Astrocyte of the cerebellum (primary cell): Measurements from ENCODE around the gene P2RX2.

Source experiments
- DNase-seq: peaks from one replicate; pipeline ENCODE4 v3.0.0-alpha.2; 2011; ENCODE audit warnings: low read depth
- H3K4me3 ChIP-seq: 2 replicates; pipeline ENCODE4 v1.5.1; 2011; ENCODE audit warnings: mild to moderate bottlenecking, low read depth, low read length, moderate library complexity
- in situ Hi-C: cut with HindIII; loops from 2 replicates; pipeline ENCODE4 v1.10.0; 2017; ENCODE audit warnings: low sequenced_read_pairs
- TF ChIP-seq, protein P1 (sequence below): IDR thresholded peaks from 2 replicates; pipeline ENCODE4 v1.5.1; 2012; ENCODE audit warnings: low read length, low read depth, moderate library complexity, mild to moderate bottlenecking; ENCODE audit errors: missing control alignments

P2RX2 gene

GRCh38 chr12:132659146-132659545 is 40.6 kb downstream of the P2RX2 start:
- H3K4me3 ChIP-seq, result no peak overlapping the region
- TF ChIP-seq, protein P1, sequence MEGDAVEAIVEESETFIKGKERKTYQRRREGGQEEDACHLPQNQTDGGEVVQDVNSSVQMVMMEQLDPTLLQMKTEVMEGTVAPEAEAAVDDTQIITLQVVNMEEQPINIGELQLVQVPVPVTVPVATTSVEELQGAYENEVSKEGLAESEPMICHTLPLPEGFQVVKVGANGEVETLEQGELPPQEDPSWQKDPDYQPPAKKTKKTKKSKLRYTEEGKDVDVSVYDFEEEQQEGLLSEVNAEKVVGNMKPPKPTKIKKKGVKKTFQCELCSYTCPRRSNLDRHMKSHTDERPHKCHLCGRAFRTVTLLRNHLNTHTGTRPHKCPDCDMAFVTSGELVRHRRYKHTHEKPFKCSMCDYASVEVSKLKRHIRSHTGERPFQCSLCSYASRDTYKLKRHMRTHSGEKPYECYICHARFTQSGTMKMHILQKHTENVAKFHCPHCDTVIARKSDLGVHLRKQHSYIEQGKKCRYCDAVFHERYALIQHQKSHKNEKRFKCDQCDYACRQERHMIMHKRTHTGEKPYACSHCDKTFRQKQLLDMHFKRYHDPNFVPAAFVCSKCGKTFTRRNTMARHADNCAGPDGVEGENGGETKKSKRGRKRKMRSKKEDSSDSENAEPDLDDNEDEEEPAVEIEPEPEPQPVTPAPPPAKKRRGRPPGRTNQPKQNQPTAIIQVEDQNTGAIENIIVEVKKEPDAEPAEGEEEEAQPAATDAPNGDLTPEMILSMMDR, result no peak
- no peak for DNase-seq
- in situ Hi-C loops, result no loop called here

- TF ChIP-seq, protein P1, result no peak
- in situ Hi-C loops, result no loop called here
- no peak overlapping the region for H3K4me3 ChIP-seq
- DNase-seq, result no peak
Observed at GRCh38 chr12:132660052-132660451, 41.5 kb downstream of the P2RX2 start.

GRCh38 chr12:132660996-132661395 is 42.4 kb downstream of the P2RX2 start:
- TF ChIP-seq, protein P1, result no peak
- H3K4me3 ChIP-seq, result no peak overlapping the region
- in situ Hi-C loops, result no loop called here
- no peak for DNase-seq

DNA sequence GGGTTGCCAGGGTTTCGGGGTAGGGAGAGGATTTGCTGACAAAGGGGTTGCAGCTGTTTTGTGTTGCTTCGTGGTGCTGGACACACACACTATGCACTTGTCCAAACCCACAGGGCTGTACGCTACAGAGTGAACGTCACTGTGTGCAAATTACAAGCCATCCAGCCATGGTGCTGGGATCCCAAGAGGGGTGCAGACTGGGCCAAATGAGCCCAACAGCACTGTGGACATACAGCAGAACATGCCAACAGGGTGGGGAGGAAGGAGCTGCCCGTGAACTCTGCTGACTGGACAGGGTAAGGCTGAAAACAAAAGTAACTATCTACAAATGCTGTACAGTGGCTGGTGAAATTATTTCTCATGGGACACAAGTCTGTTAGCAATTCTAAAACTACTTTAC is 43.4 kb downstream of the P2RX2 start:
- no peak for DNase-seq
- TF ChIP-seq, protein P1, result no peak
- H3K4me3 ChIP-seq, result no peak overlapping the region
- in situ Hi-C loops, result no loop called here

DNA sequence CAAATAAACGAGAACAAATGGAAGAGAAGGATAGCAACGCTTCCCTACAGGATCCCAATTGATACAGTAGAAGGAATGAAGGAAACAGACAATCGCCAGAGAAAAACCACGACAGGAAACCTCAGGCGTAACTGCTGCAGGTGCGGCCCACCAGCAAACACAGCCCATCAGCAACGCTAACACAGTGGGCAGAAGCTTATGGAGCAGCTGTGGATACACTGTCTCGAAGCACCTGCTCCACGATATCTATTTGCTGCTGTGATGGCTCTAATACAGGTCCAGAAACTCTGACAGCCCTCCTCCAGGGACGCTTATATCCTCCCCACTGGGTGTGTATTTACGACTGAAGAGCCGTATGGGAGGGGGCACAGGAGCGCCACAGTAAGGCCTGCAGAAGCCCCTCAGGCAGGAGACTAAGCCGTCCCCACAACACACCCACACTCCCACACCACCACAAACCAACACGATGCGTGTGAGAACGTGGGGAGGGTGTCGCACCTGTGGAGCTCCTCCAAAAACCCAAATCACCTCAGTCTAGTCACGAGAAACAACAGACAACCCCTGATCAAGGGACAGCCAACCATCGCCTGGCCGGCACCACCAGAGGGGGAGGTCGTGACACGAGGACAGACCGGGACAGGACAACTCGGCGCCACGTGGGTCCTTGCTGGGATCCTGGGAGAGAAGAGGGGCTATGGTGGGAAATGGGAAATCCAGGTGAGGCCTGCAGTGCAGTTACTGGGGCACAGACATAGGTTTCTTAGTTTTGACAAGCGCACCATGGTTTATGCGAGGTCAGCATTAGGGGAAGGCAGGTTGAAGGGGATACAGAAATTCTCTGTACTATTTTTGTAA is 44.6 kb downstream of the P2RX2 start:
- in situ Hi-C loops, result no loop called here
- H3K4me3 ChIP-seq, result no peak overlapping the region
- no peak for DNase-seq
- TF ChIP-seq, protein P1, result no peak

GRCh38 chr12:132664206-132665148 is 45.9 kb downstream of the P2RX2 start:
- TF ChIP-seq, protein P1, result no peak

More at GRCh38 chr12:132664206-132665148, 45.9 kb downstream of the P2RX2 start:
- DNase-seq, result no peak
- in situ Hi-C loops, result no loop called here
- no peak overlapping the region for H3K4me3 ChIP-seq
